ENCODE results near the gene BHLHE41.

GRCh38 chr12:26135571-26135970 lies 10.7 kb upstream of the BHLHE41 start:
- TF ChIP-seq POLR2A (IDR thresholded peaks at IDR 0.05) (no peak), CTCF (IDR thresholded peaks at IDR 0.05) (no peak)

Data from adrenal gland (tissue), 5 donors.